ENCODE data around the gene GFRA4. TPM values are rescaled to one million over a fixed set of nuclear protein-coding genes. Genes with fewer than 3 reads are reported as not detected.

The GFRA4 gene
- total and polyA plus RNA-seq, 12 donors, result not detected

DNA sequence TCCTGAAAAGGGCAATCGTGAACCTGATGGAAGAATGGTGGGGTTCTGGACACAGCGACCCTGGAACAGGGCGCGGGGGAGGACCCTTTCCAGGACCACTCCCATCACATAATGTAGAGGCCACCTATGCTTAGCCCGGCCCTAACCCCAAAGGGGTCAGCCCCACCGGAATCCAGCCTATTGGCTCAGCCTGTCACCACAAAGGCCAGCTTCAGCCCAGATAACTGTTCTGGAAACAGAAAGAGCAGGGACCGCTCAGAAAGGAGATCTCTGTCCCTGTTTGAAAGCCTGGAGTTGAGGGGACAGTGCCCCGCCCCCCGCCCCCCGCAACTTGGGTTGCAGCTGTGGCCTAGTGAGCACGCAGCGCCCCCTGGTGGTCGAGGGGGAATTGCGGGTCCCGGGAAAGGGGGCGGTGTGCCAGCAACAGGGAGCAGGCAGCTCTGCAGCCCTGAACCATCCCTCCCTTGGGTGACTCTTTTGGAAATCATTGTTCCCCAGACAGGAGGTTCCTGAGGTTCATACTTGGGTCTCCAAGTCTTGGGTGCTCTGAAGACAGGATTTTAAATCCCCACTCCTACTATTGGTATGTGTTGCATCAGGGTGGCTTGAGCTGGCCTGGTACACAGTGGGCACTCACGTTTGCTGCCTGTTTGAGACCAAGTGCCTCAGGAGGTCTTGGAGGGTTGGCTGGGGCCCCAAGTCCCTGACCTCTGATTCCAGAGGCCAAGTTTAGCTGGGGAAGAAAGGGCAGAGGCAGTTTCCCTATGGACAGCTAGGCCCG is 47.7 kb upstream of the GFRA4 start:
- no peaks in the 10 kb centered on the region for H3K4me1 ChIP-seq (replicated peaks in 1 of 2)
- peak; percentile 59 to 83 (median 72) for DNase-seq
- WGBS, 4 donors, result 28 to 60% (median 29%) methylated on average over 10 to 18 of the region's 18 CpGs
- no peaks in the 10 kb centered on the region for H3K36me3 ChIP-seq (replicated peaks in 1 of 2)
- intact Hi-C loops (cut with DNase I), result loop anchor here (2.0 to 5.0 kb wide), 2 partner anchors 34 kb away; no protein-coding TSS in a partner anchor
- H3K9me3 ChIP-seq (replicated peaks in 1 of 3), result no peaks in the 10 kb centered on the region
- no peak overlapping the region for H3K4me3 ChIP-seq
- peak overlapping the region in 2 of 5 donors; percentile 9 to 17 for H3K27ac ChIP-seq
- H3K27me3 ChIP-seq, result no peaks in the 10 kb centered on the region
- TF ChIP-seq POLR2A (IDR thresholded peaks at IDR 0.05) (no peak), CTCF (IDR thresholded peaks at IDR 0.05) (peak; percentile 85 to 99 (median 90))

- Histone ChIP-seq H3K27me3 (no peaks in the 10 kb centered on the region), H3K36me3 (replicated peaks in 1 of 2) (no peaks in the 10 kb centered on the region), H3K4me3 (no peak overlapping the region), H3K4me1 (replicated peaks in 1 of 2) (no peaks in the 10 kb centered on the region), H3K27ac (peak overlapping the region in 2 of 5 donors; percentile 17 to 60), H3K9me3 (replicated peaks in 1 of 3) (no peaks in the 10 kb centered on the region)
- 37 to 66% (median 61%) methylated on average over 3 to 6 of the region's 6 CpGs for WGBS, 4 donors
- TF ChIP-seq POLR2A (IDR thresholded peaks at IDR 0.05), result no peak
- TF ChIP-seq CTCF (IDR thresholded peaks at IDR 0.05), result no peak
- intact Hi-C loops (cut with DNase I), result loop anchor here (2.0 to 5.0 kb wide), 2 partner anchors 33 kb away; no protein-coding TSS in a partner anchor
- DNase-seq, result peak in 1 of 7 donors; percentile 42
These were observed 46.8 kb upstream of the GFRA4 start for GRCh38 chr20:3710011-3710466.

GRCh38 chr20:3707508-3707899 is 44.3 kb upstream of the GFRA4 start:
- no peaks in the 10 kb centered on the region for H3K27me3 ChIP-seq
- intact Hi-C loops (cut with DNase I), result no loop called here
- WGBS, 4 donors, result 85 to 93% (median 89%) methylated on average over 3 of the region's 3 CpGs
- H3K36me3 ChIP-seq (replicated peaks in 1 of 2), result no peaks in the 10 kb centered on the region
- H3K27ac ChIP-seq, result no peak overlapping the region
- TF ChIP-seq POLR2A (IDR thresholded peaks at IDR 0.05) (no peak), CTCF (IDR thresholded peaks at IDR 0.05) (no peak)
- H3K4me1 ChIP-seq (replicated peaks in 1 of 2), result no peaks in the 10 kb centered on the region
- H3K4me3 ChIP-seq, result no peak overlapping the region
- DNase-seq, result no peak
- H3K9me3 ChIP-seq (replicated peaks in 1 of 3), result no peaks in the 10 kb centered on the region

- H3K36me3 ChIP-seq (replicated peaks in 1 of 2), result no peaks in the 10 kb centered on the region
- WGBS, 4 donors, result 70 to 82% (median 75%) methylated on average over 7 to 10 of the region's 10 CpGs
- H3K9me3 ChIP-seq (replicated peaks in 1 of 3), result no peaks in the 10 kb centered on the region
- H3K27me3 ChIP-seq, result no peaks in the 10 kb centered on the region
- no peaks in the 10 kb centered on the region for H3K4me1 ChIP-seq (replicated peaks in 1 of 2)
- no peak overlapping the region for H3K27ac ChIP-seq
- DNase-seq, result peak in 6 of 7 donors; percentile 47 to 75 (median 64)
- intact Hi-C loops (cut with DNase I), result no loop called here
- no peak overlapping the region for H3K4me3 ChIP-seq
- TF ChIP-seq CTCF (IDR thresholded peaks at IDR 0.05) (no peak), POLR2A (IDR thresholded peaks at IDR 0.05) (no peak)
These were observed 43.7 kb upstream of the GFRA4 start for GRCh38 chr20:3706774-3707507.

Data from adrenal gland (tissue), 12 donors.